Measurements from ENCODE around the gene RGPD6.
"Not testable (repeated sequence)": the region's sequence is repeated elsewhere in the genome, so short reads cannot be mapped to it uniquely, and the experiment has no call there.

- not testable (repeated sequence) for TF ChIP-seq CTCF (IDR thresholded peaks at IDR 0.05; ENCODE audit: low read depth, low read length, poor library complexity, severe bottlenecking); EZH2phosphoT487 (IDR thresholded peaks at IDR 0.05; ENCODE audit: borderline replicate concordance, low read length)
Measured at GRCh38 chr2:110619326-110619939, 42.4 kb upstream of the RGPD6 start.

Measured in DOHH2 (cell line).